NCI-H345 (cell line): ENCODE data around the gene HERC4.
"Not testable (repeated sequence)": the region's sequence is repeated elsewhere in the genome, so short reads cannot be mapped to it uniquely, and the experiment has no call there.

ENCODE experiments used
- DNase-seq: peaks from one replicate; lab custom pipeline; 2025; lab: John Stamatoyannopoulos, UW

HERC4 gene

GRCh38 chr10:67884313-67884841, 190.7 kb downstream of the HERC4 start, which contains the start of gene SIRT1:
TSS of gene SIRT1 (plus strand) at chr10:67884656. CDS start at chr10:67884722, 66 bp downstream.
- DNase-seq = peak; percentile 92

- no peak for DNase-seq
Observed at GRCh38 chr10:67883710-67884312, 191.3 kb downstream of the HERC4 start.

GRCh38 chr10:67878133-67878532, 196.9 kb downstream of the HERC4 start:
- DNase-seq = no peak

- DNase-seq = not testable (repeated sequence)
Observed at GRCh38 chr10:67877421-67877820, 197.7 kb downstream of the HERC4 start.

- no peak for DNase-seq
Observed at GRCh38 chr10:67875340-67876238, 199.5 kb downstream of the HERC4 start.
